ENCODE data around the gene CCL4. TPM values are rescaled to one million over a fixed set of nuclear protein-coding genes. Genes with fewer than 3 reads are reported as not detected.
"Not testable (repeated sequence)": the region's sequence is repeated elsewhere in the genome, so short reads cannot be mapped to it uniquely, and the experiment has no call there.

Gene CCL4
- total RNA-seq = under 1 TPM in 3 of 4 donors, not detected in 1; 0.29 to 0.76 (median 0.61) TPM

GRCh38 chr17:36103401-36103975 is at the start of gene CCL4:
Gene CCL4 (plus strand): TSS chr17:36103827. CDS start chr17:36103906, 79 bp downstream.
- H3K4me3 ChIP-seq (ENCODE audit: low read depth, poor library complexity, severe bottlenecking); DNase-seq (ENCODE audit: low spot score in 2 of 2); intact Hi-C loops (cut with DNase I; ENCODE audit: low total_unique reads): not testable (repeated sequence)
- WGBS, 2 donors = 63 to 69% methylated on average over 6 of the region's 6 CpGs

- intact Hi-C loops (cut with DNase I; ENCODE audit: low total_unique reads) = no loop called here
- 79 to 82% methylated on average over 2 of the region's 2 CpGs for WGBS, 2 donors
- no peak overlapping the region for H3K4me3 ChIP-seq (ENCODE audit: low read depth, poor library complexity, severe bottlenecking)
- TF ChIP-seq POLR2A (IDR thresholded peaks at IDR 0.05) = no peak
- TF ChIP-seq CTCF (IDR thresholded peaks at IDR 0.05) = no peak
- no peak for DNase-seq (ENCODE audit: low spot score in 2 of 2)
Measured at GRCh38 chr17:36055171-36055570, 48.5 kb upstream of the CCL4 start.

GRCh38 chr17:36055921-36056520 is 47.6 kb upstream of the CCL4 start:
- TF ChIP-seq POLR2A (IDR thresholded peaks at IDR 0.05) (no peak), CTCF (IDR thresholded peaks at IDR 0.05) (no peak)
- intact Hi-C loops (cut with DNase I; ENCODE audit: low total_unique reads) = no loop called here
- 76 to 79% methylated on average over 4 of the region's 4 CpGs for WGBS, 2 donors
- no peak for DNase-seq (ENCODE audit: low spot score in 2 of 2)
- no peak overlapping the region for H3K4me3 ChIP-seq (ENCODE audit: low read depth, poor library complexity, severe bottlenecking)

- intact Hi-C loops (cut with DNase I; ENCODE audit: low total_unique reads) = no loop called here
- no peak for TF ChIP-seq CTCF (IDR thresholded peaks at IDR 0.05)
- TF ChIP-seq POLR2A (IDR thresholded peaks at IDR 0.05) = no peak
- DNase-seq (ENCODE audit: low spot score in 2 of 2) = no peak
Measured at GRCh38 chr17:36057911-36058310, 45.7 kb upstream of the CCL4 start.

GRCh38 chr17:36059406-36059805 is 44.2 kb upstream of the CCL4 start:
- DNase-seq (ENCODE audit: low spot score in 2 of 2) = no peak
- H3K4me3 ChIP-seq (ENCODE audit: low read depth, poor library complexity, severe bottlenecking) = no peak overlapping the region
- WGBS, 2 donors = 84 to 93% methylated on average over 7 of the region's 7 CpGs
- intact Hi-C loops (cut with DNase I; ENCODE audit: low total_unique reads) = no loop called here
- TF ChIP-seq POLR2A (IDR thresholded peaks at IDR 0.05) = no peak
- TF ChIP-seq CTCF (IDR thresholded peaks at IDR 0.05) = no peak

More at GRCh38 chr17:36057911-36058310, 45.7 kb upstream of the CCL4 start:
- no peak overlapping the region for H3K4me3 ChIP-seq (ENCODE audit: low read depth, poor library complexity, severe bottlenecking)

- DNase-seq (ENCODE audit: low spot score in 2 of 2) = no peak
- no peak for TF ChIP-seq CTCF (IDR thresholded peaks at IDR 0.05)
- TF ChIP-seq POLR2A (IDR thresholded peaks at IDR 0.05) = no peak
- intact Hi-C loops (cut with DNase I; ENCODE audit: low total_unique reads) = no loop called here
- H3K4me3 ChIP-seq (ENCODE audit: low read depth, poor library complexity, severe bottlenecking) = no peak overlapping the region
- WGBS, 2 donors = 88 to 90% methylated on average over 2 of the region's 2 CpGs
Measured at GRCh38 chr17:36060816-36061215, 42.8 kb upstream of the CCL4 start.
